ENCODE measurements around the gene CAPZA1.

DNA sequence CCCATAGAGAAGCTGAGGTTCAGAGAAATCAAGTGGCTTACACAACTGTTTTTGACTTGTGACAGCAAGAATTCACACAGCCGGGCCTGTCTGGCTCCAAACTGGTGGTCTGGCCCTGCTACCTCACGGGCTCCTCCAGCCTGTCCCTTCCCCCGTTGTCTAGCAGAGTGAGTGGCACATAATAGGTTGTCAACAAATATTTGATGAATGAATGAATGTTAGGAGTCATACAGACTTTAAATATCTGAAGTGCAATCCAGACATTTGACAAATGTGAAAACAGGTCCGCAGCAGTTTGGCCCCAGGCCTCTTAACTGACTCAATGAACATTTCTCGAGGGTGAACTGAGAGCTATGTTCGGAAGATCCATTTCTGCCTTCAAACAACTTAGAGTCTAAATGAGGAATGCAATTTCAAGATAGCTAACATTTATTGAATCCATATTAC is 88.4 kb downstream of the CAPZA1 start:
- TF ChIP-seq EZH2phosphoT487 (IDR thresholded peaks at IDR 0.05; ENCODE audit: insufficient read depth, low read depth) (no peak), EZH2 (IDR thresholded peaks at IDR 0.05; ENCODE audit: insufficient read depth, poor library complexity, severe bottlenecking) (no peak)

All from GM23248 (cell line).